Thoracic aorta (tissue), 2 donors: ENCODE measurements around the gene TSPAN19. TPM values are rescaled to one million over a fixed set of nuclear protein-coding genes. Genes with fewer than 3 reads are reported as not detected.

ENCODE experiments used
- ATAC-seq: fragments of 150-250 bp; one replicate; pipeline ENCODE4 v1.8.0; 2017; ENCODE audit warnings: low read depth; ENCODE audit not compliant: insufficient number of reproducible peaks, low FRiP score
- DNase-seq: peaks from one replicate; pipeline ENCODE4 v3.0.0-alpha.2; 2020; ENCODE audit warnings: low spot score
- H3K27ac ChIP-seq, 2 donors: fragments of 200-600 bp; sonication (generic); 1 replicate in 1 of 2; 2 replicates in 1 of 2; pipeline ENCODE4 v1.5.1; 2016; ENCODE audit warnings: mild to moderate bottlenecking in 2 of 2, moderate library complexity in 2 of 2
- H3K27me3 ChIP-seq: fragments of 200-600 bp; sonication (generic); replicated peaks from 2 replicates; pipeline ENCODE4 v1.6.0; 2016; ENCODE audit warnings: mild to moderate bottlenecking; ENCODE audit not compliant: insufficient read depth
- H3K36me3 ChIP-seq: fragments of 200-600 bp; sonication (generic); one replicate; pipeline ENCODE4 v1.5.1; 2016
- H3K4me1 ChIP-seq, 2 donors: fragments of 200-600 bp; sonication (generic); 1 replicate in 1 of 2; 2 replicates in 1 of 2; pipeline versions ENCODE4 v1.5.1 to v1.6.0; 2016; ENCODE audit warnings: low read depth in 2 of 2, mild to moderate bottlenecking in 1 of 2; ENCODE audit not compliant: control insufficient read depth in 1 of 2
- H3K4me3 ChIP-seq: fragments of 200-600 bp; sonication (generic); 2 replicates; pipeline ENCODE4 v1.5.1; 2016; ENCODE audit warnings: mild to moderate bottlenecking
- H3K9me3 ChIP-seq: fragments of 200-600 bp; sonication (generic); 2 replicates; pipeline ENCODE4 v1.5.1; 2016
- CTCF ChIP-seq: fragments of 200-600 bp; sonication (generic); IDR thresholded peaks from one replicate; pipeline ENCODE4 v1.5.1; 2019; ENCODE audit warnings: antibody characterized with exemption
- total RNA-seq, 2 donors: library from RNA; depleted of rRNA; stranded (reverse); fragments of >200 nt; gene quantifications; one replicate each; pipeline versions ENCODE4 v1.1.0 to v1.2.3, GENCODE V29; 2016

Gene TSPAN19
- total RNA-seq, 2 donors from 2014 or later = not detected

- Histone ChIP-seq H3K36me3 (no peaks in the 10 kb centered on the region), H3K27me3 (no peaks in the 10 kb centered on the region), H3K4me3 (no peak overlapping the region), H3K4me1 (no peaks in the 10 kb centered on the region), H3K9me3 (no peaks in the 10 kb centered on the region), H3K27ac (no peak overlapping the region)
- ATAC-seq (no peak), DNase-seq (no peak)
- TF ChIP-seq CTCF = no peak
Observed at GRCh38 chr12:84995641-84996040, 40.4 kb downstream of the TSPAN19 start.

- no peak for TF ChIP-seq CTCF
- Histone ChIP-seq H3K4me3 (no peak overlapping the region), H3K4me1 (no peaks in the 10 kb centered on the region), H3K9me3 (no peaks in the 10 kb centered on the region), H3K27ac (no peak overlapping the region), H3K36me3 (no peaks in the 10 kb centered on the region), H3K27me3 (no peaks in the 10 kb centered on the region)
- no peak for ATAC-seq
- DNase-seq = no peak
Observed at GRCh38 chr12:84994426-84994825, 41.7 kb downstream of the TSPAN19 start.

- Histone ChIP-seq H3K4me1 (no peaks in the 10 kb centered on the region), H3K27me3 (no peaks in the 10 kb centered on the region), H3K9me3 (no peaks in the 10 kb centered on the region), H3K36me3 (no peaks in the 10 kb centered on the region), H3K4me3 (no peak overlapping the region), H3K27ac (no peak overlapping the region)
- no peak for TF ChIP-seq CTCF
- ATAC-seq (no peak), DNase-seq (no peak)
Observed at GRCh38 chr12:84986586-84986985, 49.5 kb downstream of the TSPAN19 start.

DNA sequence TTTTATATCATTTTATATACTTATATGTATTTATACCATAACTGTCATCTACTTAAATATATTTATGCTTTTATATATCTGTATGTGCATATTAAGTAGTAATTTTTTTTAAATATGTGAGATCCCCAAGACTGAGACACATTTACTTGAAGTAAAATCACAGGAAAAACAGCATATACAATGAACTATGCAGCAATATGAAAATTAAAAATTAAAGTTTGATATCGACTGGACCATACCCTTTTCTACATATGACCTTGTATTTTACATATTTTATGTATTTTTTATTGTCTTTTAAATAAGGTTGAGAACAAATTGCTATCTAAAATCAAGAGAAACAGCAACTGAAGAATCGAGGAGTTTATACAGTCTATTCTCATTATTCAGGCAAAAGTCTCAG lies 50.0 kb downstream of the TSPAN19 start:
- DNase-seq (no peak), ATAC-seq (no peak)
- no peak for TF ChIP-seq CTCF
- Histone ChIP-seq H3K27me3 (no peaks in the 10 kb centered on the region), H3K36me3 (no peaks in the 10 kb centered on the region), H3K4me3 (no peak overlapping the region), H3K9me3 (no peaks in the 10 kb centered on the region), H3K4me1 (no peaks in the 10 kb centered on the region), H3K27ac (no peak overlapping the region)

GRCh38 chr12:84983289-84983688 lies 52.8 kb downstream of the TSPAN19 start:
- no peaks in the 10 kb centered on the region for H3K27me3 ChIP-seq
- ATAC-seq (no peak), DNase-seq (no peak)
- H3K9me3 ChIP-seq = no peaks in the 10 kb centered on the region
- no peak overlapping the region for H3K4me3 ChIP-seq
- H3K36me3 ChIP-seq = no peaks in the 10 kb centered on the region
- no peak overlapping the region for H3K27ac ChIP-seq
- TF ChIP-seq CTCF = no peak
- H3K4me1 ChIP-seq = no peaks in the 10 kb centered on the region
